Tibial nerve (tissue), 4 donors: Measurements from ENCODE around the gene SLC25A51. TPM values are rescaled to one million over a fixed set of nuclear protein-coding genes. Genes with fewer than 3 reads are reported as not detected.

Experiments used
- DNase-seq, 2 donors: peaks; one replicate each; pipeline ENCODE4 v3.0.0-alpha.2; 2019; ENCODE audit warnings: low spot score in 2 of 2
- H3K27ac ChIP-seq, 4 donors: fragments of 200-600 bp; sonication (generic) in 3 of 4; one replicate each; pipeline ENCODE4 v1.5.1; 2017 to 2019; ENCODE audit warnings: mild to moderate bottlenecking in 1 of 4
- H3K27me3 ChIP-seq, 2 donors: fragments of 200-600 bp; sonication (generic) in 1 of 2; one replicate each; pipeline versions ENCODE4 v1.5.1 to v1.6.0; 2017 to 2019
- H3K36me3 ChIP-seq, 3 donors: fragments of 200-600 bp; sonication (generic); one replicate each; pipeline ENCODE4 v1.5.1; 2018 to 2019
- H3K4me1 ChIP-seq, 4 donors: fragments of 200-600 bp; sonication (generic) in 3 of 4; one replicate each; pipeline ENCODE4 v1.5.1; 2017 to 2019
- H3K4me3 ChIP-seq, 4 donors: fragments of 200-600 bp; sonication (generic) in 3 of 4; one replicate each; pipeline ENCODE4 v1.5.1; 2017 to 2019; ENCODE audit warnings: mild to moderate bottlenecking in 1 of 4, moderate library complexity in 1 of 4
- H3K9me3 ChIP-seq, 4 donors: fragments of 200-600 bp; sonication (generic) in 3 of 4; one replicate each; pipeline ENCODE4 v1.5.1; 2017 to 2019
- EP300 ChIP-seq, 2 donors: sonication (generic); formaldehyde crosslinking; IDR thresholded peaks; one replicate each; pipeline ENCODE4 v1.6.1; 2017; ENCODE audit warnings: antibody characterized with exemption in 2 of 2, mild to moderate bottlenecking in 1 of 2
- POLR2A ChIP-seq, 2 donors: fragments of 450-650 bp; IDR thresholded peaks; one replicate each; pipeline ENCODE4 v1.6.1; 2017; ENCODE audit warnings: antibody characterized with exemption in 2 of 2, mild to moderate bottlenecking in 2 of 2, moderate library complexity in 2 of 2
- WGBS, 2 donors: methylation state at CpG; one replicate each; pipeline ENCODE4 v1.1.5; 2018; 5-methylcytosine and 5-hydroxymethylcytosine counted together
- total RNA-seq, 4 donors: library from RNA; depleted of rRNA; stranded (reverse); fragments of >200 nt; gene quantifications; one replicate each; pipeline ENCODE4 v1.1.0, GENCODE V29; 2016
- TF ChIP-seq, protein P1 (sequence below), 5 experiments: fragments of 200-600 bp in 3 of 5; fragments of 450-650 bp in 2 of 5; sonication (generic) in 3 of 5; IDR thresholded peaks; one replicate each; pipeline ENCODE4 v1.5.1; 2016 to 2019; ENCODE audit warnings: antibody characterized with exemption in 5 of 5, mild to moderate bottlenecking in 3 of 5, moderate library complexity in 2 of 5

SLC25A51 gene
- total RNA-seq, 4 donors from 2014 or later: 21.6 to 28.4 (median 25.7) TPM

DNA sequence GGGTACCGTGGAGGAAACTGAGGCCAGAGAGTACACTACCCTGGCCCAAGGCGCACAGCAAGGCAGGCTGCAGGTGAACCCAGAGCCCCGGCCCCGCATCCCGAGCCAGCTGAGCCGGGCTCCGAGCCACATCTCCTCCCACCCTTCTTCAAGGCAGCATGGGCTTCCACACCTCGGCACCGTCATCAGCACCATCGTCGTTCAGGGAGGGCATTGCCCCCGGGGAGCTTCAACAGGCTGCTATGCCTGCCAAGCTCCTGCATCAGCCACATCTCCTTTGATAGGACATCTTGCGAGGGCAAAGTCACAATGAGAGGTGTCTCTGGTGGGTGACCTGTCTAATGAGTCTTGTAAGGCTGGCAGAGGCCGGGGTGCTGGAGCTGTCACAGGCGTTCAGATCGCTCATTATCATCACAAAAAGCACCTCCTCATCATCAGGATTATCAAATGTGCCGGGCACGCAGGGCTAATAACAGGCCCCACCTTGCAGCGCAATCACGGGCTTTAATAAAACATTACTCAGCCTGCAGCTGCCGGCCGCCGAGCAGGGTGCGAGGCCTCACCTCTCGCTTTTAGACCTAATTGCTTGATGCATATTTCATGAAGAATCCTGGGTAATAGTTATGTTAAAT is 20.0 kb upstream of the SLC25A51 start:
- Histone ChIP-seq H3K27ac (no peak overlapping the region), H3K4me1 (peaks cover 0 to 19% (median 5%) of the 10 kb centered on the region in 4 donors), H3K27me3 (no peaks in the 10 kb centered on the region), H3K36me3 (no peaks in the 10 kb centered on the region), H3K9me3 (no peaks in the 10 kb centered on the region), H3K4me3 (no peak overlapping the region)
- no peak for DNase-seq
- WGBS, 2 donors: 94 to 96% methylated on average over 25 of the region's 25 CpGs
- no peak for TF ChIP-seq POLR2A (IDR thresholded peaks at IDR 0.05)
- no peak for TF ChIP-seq EP300 (IDR thresholded peaks at IDR 0.05)
- TF ChIP-seq, protein P1, sequence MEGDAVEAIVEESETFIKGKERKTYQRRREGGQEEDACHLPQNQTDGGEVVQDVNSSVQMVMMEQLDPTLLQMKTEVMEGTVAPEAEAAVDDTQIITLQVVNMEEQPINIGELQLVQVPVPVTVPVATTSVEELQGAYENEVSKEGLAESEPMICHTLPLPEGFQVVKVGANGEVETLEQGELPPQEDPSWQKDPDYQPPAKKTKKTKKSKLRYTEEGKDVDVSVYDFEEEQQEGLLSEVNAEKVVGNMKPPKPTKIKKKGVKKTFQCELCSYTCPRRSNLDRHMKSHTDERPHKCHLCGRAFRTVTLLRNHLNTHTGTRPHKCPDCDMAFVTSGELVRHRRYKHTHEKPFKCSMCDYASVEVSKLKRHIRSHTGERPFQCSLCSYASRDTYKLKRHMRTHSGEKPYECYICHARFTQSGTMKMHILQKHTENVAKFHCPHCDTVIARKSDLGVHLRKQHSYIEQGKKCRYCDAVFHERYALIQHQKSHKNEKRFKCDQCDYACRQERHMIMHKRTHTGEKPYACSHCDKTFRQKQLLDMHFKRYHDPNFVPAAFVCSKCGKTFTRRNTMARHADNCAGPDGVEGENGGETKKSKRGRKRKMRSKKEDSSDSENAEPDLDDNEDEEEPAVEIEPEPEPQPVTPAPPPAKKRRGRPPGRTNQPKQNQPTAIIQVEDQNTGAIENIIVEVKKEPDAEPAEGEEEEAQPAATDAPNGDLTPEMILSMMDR (IDR thresholded peaks at IDR 0.05): no peak

DNA sequence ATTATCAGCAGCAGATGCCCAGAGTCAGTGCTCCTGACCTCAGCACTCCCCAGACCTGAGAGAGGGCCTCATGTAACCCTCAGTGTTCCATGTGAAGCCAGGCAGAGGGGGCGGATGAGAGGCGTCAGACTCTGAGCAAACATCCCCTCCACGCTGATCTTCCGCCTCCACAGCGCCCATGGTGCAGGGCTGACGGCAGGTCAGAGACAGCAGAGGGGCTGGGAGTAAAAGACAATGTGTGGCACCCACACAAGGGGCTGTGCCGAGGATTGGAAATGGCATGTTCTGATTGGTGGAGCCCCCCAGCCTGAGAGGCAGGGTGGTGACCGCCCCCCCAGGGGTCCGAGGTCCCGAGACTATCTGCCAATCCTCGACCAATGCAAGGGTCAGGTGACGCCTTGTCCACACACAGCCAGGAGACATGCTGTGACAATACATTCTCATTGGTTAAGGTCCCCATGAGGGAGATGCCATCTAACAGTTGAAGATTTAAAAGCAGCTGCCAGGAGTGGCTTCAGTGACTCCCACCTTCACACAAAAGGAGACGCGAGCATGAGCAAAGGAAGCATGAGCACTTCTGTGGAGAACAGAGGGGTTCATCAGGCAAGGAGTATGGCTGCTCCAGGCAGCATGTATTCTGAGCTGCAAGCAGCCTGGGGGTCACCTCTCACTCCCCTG is 19.3 kb upstream of the SLC25A51 start:
- Histone ChIP-seq H3K27me3 (no peaks in the 10 kb centered on the region), H3K4me1 (peaks cover 0 to 24% (median 8%) of the 10 kb centered on the region in 4 donors), H3K9me3 (no peaks in the 10 kb centered on the region), H3K36me3 (no peaks in the 10 kb centered on the region), H3K4me3 (no peak overlapping the region), H3K27ac (no peak overlapping the region)
- TF ChIP-seq POLR2A (IDR thresholded peaks at IDR 0.05): no peak
- TF ChIP-seq EP300 (IDR thresholded peaks at IDR 0.05): no peak
- TF ChIP-seq, protein P1 (IDR thresholded peaks at IDR 0.05): no peak
- WGBS, 2 donors: 81 to 91% methylated on average over 10 to 14 of the region's 14 CpGs
- no peak for DNase-seq

DNA sequence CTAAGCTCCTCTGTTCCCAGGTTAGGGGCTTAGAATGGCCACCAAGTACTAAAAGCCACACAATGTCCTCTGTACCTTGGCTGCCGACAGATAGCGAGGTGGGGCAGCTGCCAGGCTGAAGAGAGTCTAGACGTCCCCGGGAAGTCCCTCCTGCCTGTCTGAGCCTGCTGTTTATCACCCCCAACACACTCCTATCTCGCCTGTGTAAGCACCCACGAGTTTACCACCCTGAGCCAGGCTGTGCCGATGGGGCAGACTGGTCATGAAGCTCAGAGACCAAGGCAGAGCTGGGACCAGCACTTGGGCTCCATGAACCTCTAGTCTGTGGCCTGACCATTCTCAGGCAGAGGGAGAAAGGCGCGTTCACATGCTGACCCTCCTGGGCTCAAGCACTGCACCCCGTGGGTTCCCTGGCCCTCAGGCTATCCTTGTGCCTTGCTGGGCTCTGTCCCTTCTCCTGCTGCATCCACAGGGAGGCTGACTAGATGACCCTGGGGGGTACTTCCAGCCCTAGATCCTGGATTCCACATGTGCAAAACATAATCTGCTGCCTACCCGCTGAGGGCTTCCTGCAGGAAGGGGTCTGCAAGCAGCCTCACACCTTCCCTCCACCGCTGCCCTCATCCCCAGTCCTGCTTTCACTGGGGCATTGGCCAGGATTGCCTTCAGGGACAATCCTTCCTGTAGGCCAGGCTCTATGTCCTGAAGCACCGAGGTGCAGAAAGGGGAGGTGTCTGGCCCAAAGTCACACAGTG is 18.6 kb upstream of the SLC25A51 start:
- 74 to 81% methylated on average over 13 of the region's 13 CpGs for WGBS, 2 donors
- no peaks in the 10 kb centered on the region for H3K9me3 ChIP-seq
- H3K27ac ChIP-seq: no peak overlapping the region
- H3K36me3 ChIP-seq: no peaks in the 10 kb centered on the region
- H3K4me3 ChIP-seq: no peak overlapping the region
- TF ChIP-seq, protein P1 (IDR thresholded peaks at IDR 0.05): no peak
- no peak for TF ChIP-seq POLR2A (IDR thresholded peaks at IDR 0.05)
- no peak for TF ChIP-seq EP300 (IDR thresholded peaks at IDR 0.05)
- peaks cover 0 to 26% (median 9%) of the 10 kb centered on the region in 4 donors for H3K4me1 ChIP-seq
- DNase-seq: no peak
- H3K27me3 ChIP-seq: no peaks in the 10 kb centered on the region

DNA sequence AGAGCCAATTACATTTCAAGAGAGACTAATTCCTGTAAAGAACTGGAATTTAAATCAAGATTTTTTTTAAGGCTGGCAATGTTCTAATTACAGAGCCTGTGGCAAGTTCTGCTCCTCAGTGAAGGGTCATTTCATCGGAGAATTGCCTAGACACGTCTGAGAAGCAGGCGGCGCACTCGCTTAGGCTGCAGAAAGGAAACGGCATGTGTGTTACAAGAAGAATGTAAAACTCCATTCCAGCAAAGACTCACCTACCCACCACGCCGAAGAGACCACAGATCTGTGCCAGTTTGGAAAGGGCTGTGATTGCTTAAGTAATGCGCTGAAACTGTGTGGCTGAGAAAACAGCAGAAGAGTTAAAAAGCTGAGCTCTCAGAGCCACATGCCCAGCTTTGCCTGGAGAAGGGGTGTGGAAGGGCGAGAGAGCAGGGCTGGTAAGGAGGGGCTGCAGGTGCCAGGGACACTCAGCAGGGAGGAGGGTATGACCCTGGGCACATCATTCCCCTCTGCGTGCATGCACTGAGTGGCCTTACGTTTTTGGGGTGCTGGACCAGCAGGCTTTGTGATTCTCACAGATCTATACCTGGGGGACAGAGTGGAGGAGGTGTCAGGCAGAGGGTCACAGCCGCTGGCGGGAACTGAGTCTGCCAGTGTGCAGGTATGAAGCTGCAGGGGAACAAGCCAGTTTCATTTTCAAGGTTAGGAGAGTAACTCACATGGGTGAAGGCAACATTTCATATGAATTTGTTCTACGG is 17.8 kb upstream of the SLC25A51 start:
- Histone ChIP-seq H3K9me3 (no peaks in the 10 kb centered on the region), H3K36me3 (no peaks in the 10 kb centered on the region), H3K27ac (no peak overlapping the region), H3K27me3 (no peaks in the 10 kb centered on the region), H3K4me1 (peaks cover 0 to 33% (median 12%) of the 10 kb centered on the region in 4 donors), H3K4me3 (no peak overlapping the region)
- 79 to 83% methylated on average over 15 of the region's 15 CpGs for WGBS, 2 donors
- no peak for DNase-seq
- TF ChIP-seq POLR2A (IDR thresholded peaks at IDR 0.05) (no peak), EP300 (IDR thresholded peaks at IDR 0.05) (no peak)
- TF ChIP-seq, protein P1 (IDR thresholded peaks at IDR 0.05): no peak
